Measurements from ENCODE around the gene RPL10.

The RPL10 gene
- 256 to 450 (median 364) reads per million in 17 experiments for total RNA-seq

GRCh38 chrX:154397888-154398667, at the start of gene RPL10:
Gene RPL10, plus strand, starts transcription at chrX:154398377. Its CDS starts 143 bp downstream, at chrX:154398520.
- DNase-seq = peak; percentile 94 to 97 (median 96)

- peak in 1 of 4 experiments; percentile 1 for DNase-seq
These were observed 49.4 kb upstream of the RPL10 start for GRCh38 chrX:154348646-154349358.

- DNase-seq = peak in 1 of 4 experiments; percentile 1
These were observed 48.7 kb upstream of the RPL10 start for GRCh38 chrX:154349359-154349935.

GRCh38 chrX:154349979-154350378, 48.2 kb upstream of the RPL10 start:
- peak in 1 of 4 experiments; percentile 1 for DNase-seq

- DNase-seq = peak in 1 of 4 experiments; percentile 0
These were observed 47.6 kb upstream of the RPL10 start for GRCh38 chrX:154350429-154351182.

- DNase-seq = peak in 1 of 4 experiments; percentile 1
These were observed 46.8 kb upstream of the RPL10 start for GRCh38 chrX:154351183-154352011.

GRCh38 chrX:154352012-154352401, 46.2 kb upstream of the RPL10 start:
- peak in 1 of 4 experiments; percentile 1 for DNase-seq

- DNase-seq = no peak
These were observed 45.7 kb upstream of the RPL10 start for GRCh38 chrX:154352466-154352865.

- peak in 1 of 4 experiments; percentile 1 for DNase-seq
These were observed 44.9 kb upstream of the RPL10 start for GRCh38 chrX:154353172-154353843.

- DNase-seq = peak in 1 of 4 experiments; percentile 1
These were observed 44.2 kb upstream of the RPL10 start for GRCh38 chrX:154354013-154354412.

GRCh38 chrX:154354516-154354915, 43.7 kb upstream of the RPL10 start:
- peak in 1 of 4 experiments; percentile 0 for DNase-seq

GRCh38 chrX:154355094-154355775, 42.9 kb upstream of the RPL10 start:
- no peak for DNase-seq

GRCh38 chrX:154355776-154356140, 42.4 kb upstream of the RPL10 start:
- no peak for DNase-seq

- DNase-seq = no peak
These were observed 41.6 kb upstream of the RPL10 start for GRCh38 chrX:154356596-154356995.

- DNase-seq = no peak
These were observed 41.0 kb upstream of the RPL10 start for GRCh38 chrX:154357205-154357604.

- no peak for DNase-seq
These were observed 40.2 kb upstream of the RPL10 start for GRCh38 chrX:154358011-154358410.

- DNase-seq = no peak
These were observed 39.3 kb upstream of the RPL10 start for GRCh38 chrX:154358829-154359228.

GRCh38 chrX:154359362-154360154, 38.6 kb upstream of the RPL10 start:
- no peak for DNase-seq

GRCh38 chrX:154360155-154360713, 37.9 kb upstream of the RPL10 start:
- DNase-seq = no peak

Data from suppressor macrophage (primary cell).